KBM-7 (cell line): Measurements from ENCODE around the gene SSR1.

Experiments
- DNase-seq: peaks from one replicate; pipeline ENCODE4 v3.0.0-alpha.2; 2015
- in situ Hi-C: fragments of 300-500 bp; cut with MboI; formaldehyde crosslinking; loops from 2 replicates; pipeline ENCODE4 v1.14.3; 2020; ENCODE audit warnings: low sequenced_read_pairs, low pct_unique_long_range_greater_than_20kb, mixed read lengths

The SSR1 gene

DNA sequence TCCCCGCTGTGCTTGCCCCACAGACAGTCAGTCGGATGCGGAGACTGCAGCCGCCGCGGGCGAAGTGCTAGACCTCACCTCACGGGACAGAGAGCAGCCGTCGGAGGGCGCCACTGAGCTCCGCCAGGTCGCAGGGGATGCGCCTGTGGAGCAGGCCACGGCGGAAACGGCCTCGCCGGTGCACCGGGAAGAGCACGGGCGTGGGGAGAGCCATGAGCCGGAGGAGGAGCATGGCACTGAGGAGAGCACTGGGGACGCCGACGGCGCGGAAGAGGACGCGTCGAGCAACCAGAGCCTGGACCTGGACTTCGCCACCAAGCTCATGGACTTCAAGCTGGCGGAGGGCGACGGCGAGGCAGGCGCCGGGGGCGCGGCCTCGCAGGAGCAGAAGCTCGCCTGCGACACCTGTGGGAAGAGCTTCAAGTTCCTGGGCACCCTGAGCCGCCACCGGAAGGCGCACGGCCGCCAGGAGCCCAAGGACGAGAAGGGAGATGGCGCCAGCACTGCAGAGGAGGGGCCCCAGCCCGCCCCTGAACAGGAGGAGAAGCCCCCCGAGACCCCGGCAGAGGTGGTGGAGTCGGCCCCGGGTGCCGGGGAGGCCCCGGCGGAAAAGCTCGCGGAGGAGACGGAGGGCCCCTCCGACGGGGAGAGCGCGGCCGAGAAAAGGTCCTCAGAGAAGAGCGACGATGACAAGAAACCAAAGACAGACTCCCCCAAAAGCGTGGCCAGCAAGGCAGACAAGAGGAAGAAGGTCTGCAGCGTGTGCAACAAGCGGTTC lies 66.4 kb downstream of the SSR1 start:
- DNase-seq: no peak
- in situ Hi-C loops: no loop called here

DNA sequence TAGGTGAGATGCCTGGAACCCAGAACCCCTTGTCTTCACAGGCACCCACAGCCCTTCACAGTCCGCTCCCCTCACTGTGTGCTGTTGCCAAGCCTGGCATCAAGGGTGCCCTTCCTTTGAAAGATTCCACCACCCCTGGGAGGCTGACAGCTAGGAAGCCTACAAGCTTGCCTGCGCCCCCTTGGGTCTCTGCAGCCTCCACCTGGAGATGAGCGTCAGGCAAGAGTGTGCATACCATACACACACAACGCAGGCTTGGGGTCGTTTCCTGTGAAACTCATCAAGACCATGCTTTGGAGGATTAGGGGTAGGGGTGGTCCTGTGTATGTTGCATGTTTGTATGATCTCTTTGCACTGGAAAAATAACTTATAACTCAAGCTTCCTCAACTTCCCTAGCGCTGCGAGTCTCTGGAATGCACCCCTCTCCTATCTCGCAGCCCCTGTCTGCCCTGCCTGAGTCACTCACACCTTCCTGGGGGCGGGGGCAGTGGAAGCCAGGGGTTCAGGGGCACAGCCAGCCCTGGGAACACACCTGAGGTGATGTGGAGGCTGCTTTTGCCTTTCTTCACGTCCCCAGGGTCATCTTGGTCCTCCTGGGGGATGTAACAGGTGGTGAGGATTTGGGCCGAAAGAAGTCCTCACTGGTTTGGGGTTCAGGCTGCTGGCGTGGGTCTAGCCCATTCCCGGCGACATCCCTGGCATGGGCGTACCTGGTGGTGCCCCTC lies 67.2 kb downstream of the SSR1 start:
- in situ Hi-C loops: no loop called here

DNA sequence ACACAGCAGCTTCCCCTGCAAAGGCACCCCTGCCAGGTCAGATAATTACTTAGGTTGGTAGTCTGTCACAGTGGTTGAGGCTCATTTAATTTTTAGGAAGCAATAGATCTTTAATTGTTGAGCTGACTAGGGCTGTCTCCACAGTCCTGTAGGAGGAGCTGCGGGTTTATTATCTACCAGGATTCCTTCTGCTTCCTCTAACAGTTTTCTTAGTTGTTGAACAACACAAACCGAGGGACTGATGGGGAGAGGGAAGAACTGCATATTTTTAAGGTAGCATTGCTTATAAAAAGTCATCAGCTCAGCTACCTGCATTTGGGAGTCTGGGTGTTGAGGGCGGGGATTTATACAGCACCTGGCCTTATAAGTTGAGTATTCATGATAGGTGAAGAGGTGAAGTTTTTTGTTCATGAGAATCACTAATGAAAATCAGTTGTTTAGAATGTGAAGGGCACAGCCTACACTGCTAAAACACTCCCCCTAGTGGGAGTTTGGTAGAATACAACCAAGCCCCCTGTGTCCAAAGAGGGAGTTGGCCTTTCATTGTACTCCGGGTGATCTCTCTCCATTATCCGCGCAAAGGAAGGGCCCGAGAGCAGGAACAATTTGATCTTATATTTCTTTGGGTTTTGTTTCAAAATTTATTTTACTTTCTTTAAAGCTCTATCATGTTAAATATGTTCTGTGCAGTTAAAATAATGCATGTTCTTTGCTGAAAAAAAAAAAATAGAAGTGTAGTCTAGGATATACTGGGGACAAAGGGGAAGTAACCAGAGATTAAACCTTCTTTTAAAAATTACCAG lies 69.6 kb downstream of the SSR1 start:
- in situ Hi-C loops: no loop called here
- peak; percentile 93 for DNase-seq

More for the DNA sequence above, 67.2 kb downstream of the SSR1 start:
- no peak for DNase-seq

DNA sequence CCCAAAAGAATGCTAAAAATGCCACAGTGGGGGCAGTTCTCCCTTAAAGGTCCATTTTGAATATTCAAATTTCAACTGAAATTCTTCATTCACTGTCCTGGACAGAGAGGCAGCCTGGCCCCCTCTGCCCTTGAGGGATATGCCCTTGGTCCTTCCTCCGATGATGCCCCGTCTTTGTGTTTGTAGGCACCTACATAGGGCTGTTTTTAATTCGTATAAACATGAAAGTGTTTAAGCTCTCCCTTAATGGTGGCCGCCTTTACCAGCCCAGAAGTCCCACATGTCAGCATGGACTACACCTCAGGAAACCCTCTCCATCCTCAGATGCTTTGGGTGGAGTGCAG lies 70.2 kb downstream of the SSR1 start:
- DNase-seq: no peak
- in situ Hi-C loops: no loop called here

DNA sequence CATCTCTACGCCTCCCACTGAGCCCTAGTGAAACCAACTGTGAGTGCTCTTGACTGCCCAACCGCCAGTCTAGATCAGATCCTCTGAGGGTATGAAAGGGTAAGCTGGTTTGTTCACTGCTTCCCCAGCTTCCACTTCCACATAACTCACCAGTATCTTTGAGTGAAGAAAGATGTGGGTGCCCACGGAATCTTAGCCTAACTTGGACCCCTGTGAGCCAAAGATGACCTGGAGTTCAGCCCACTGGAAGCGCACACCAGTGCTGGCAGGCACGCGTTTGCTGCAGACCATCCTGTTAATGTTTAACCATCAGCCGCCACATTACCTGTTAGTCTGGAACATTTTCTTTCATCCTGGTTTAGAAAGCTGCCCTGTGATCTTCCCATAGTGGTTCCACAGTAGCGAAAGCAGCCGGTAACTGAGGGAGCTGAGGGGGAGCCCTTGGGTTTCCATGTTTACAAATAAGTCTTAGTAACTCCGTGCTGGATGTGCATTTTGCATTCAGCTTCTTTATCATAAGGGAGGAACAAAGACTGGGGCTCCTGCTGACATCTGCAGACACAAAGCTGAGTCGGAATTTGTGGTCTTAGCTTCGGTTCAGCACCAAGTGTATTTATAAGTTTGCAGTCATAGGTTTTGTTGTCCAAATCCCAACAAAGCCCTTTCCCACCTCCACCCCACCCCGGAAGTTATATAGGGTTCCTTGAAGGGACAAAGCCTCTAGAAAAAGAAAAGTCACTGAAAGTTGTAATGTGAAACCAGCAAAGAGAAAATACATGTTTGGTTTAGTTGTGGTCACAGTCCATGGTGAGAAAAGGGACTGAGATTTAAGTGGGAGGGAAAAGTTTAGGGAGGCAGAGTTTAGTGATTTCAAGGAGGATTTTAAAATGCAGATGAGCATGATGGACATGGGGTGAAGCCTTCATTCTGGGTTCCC lies 71.0 kb downstream of the SSR1 start:
- in situ Hi-C loops: no loop called here
- DNase-seq: no peak

DNA sequence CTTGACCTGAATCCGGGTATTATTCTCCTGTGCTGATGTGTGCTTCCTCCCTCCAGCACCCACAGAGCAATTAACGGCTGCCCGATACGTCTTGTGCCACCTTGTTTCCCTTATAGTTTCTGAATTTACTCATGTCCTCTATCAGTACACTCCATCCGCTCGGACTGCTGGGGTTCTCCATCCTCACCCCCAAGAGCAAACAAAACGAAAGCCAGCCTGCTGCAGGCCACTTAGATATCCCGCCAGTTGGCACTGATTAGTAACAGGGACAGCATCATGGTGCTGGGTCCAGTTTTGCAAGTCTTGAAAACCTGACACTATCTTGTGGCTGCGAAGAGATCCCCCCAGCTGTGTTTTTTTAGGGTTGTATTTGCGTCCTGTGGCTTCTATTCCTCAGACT lies 71.8 kb downstream of the SSR1 start:
- no peak for DNase-seq
- in situ Hi-C loops: no loop called here

DNA sequence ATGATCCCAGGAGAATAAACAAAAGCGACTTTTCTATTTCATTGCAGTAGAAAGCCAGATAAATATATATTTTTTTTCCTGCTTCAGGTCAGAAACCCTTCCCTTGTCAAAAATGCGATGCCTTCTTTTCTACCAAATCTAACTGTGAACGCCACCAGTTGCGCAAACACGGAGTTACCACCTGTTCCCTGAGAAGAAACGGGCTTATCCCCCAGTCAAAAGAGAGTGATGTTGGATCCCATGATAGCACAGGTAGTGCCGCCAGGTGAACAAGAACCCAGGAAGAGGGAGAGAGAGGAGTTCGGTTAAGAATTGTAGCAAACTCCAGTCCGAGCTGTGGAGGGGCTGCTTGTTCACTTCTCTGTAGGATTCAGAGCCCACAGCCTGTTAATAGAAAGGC lies 72.6 kb downstream of the SSR1 start:
- DNase-seq: no peak
- in situ Hi-C loops: no loop called here

DNA sequence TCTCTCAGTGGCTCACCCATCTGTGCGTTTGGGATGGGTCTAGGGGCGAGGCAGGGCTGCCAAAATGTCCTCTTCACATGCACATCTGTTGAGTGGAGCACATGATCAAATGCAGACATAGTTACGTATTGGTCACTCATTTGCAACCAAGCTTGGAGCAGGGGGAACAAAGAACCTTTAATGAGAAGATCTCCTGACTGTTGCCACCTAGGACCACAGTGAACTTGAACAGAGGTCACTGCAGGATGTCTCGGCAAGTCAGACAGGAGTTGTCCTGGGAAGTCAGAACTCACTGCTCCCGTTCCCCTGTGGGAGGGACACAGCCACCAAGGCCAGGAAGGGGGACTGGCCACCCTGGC lies 73.4 kb downstream of the SSR1 start:
- in situ Hi-C loops: no loop called here

DNA sequence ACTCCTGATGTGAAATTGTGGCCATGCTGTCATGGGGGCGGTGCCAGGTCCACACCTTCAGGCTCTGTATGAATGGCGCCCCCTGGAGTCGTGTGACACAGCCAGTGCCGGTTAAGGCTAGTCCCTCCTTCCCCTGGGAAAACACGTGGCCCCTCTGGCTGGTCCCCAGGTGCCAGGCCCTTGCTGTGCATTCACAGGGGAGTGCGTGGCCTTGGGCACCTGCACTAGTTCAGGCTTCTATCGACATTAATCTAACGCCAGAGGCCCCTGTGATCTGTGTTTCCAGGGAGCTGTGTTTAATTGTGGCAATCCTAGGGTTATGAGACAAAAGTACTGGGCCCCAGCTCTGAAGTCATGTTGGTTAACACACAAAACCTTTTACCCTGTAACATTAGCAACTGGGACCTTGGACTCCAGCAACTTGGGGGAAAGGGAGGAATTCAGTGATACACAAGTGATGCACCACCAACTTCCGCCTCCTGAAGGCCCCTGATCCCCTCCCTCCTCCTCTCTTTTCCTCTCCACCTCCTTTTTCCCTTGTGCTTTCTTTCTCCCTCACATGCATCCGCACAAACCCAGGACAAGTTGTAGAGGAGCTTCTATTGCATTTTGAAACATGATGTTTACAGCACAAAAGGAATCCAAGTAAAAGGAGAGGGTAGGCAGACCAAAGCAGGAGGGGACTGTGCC lies 74.0 kb downstream of the SSR1 start:
- peak; percentile 80 for DNase-seq
- in situ Hi-C loops: no loop called here

More for the DNA sequence above, 73.4 kb downstream of the SSR1 start:
- DNase-seq: no peak

DNA sequence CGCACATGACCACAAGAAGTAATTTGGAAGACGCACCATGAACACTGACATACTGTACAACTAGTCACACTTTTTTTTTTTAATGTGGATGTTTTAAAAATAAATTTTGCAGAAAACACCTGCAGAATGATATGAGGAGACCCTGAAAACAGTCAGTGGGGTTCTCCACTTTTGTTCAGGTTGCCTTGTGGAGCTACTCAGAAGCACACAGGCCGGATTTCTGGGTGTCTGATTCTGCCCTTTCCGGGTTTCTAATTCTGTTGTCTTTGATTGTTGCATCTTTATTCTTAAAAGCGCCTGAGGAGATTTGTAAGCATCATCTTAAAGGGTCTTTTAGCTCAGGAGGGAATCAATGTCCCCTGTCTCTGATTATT lies 74.5 kb downstream of the SSR1 start:
- no peak for DNase-seq

DNA sequence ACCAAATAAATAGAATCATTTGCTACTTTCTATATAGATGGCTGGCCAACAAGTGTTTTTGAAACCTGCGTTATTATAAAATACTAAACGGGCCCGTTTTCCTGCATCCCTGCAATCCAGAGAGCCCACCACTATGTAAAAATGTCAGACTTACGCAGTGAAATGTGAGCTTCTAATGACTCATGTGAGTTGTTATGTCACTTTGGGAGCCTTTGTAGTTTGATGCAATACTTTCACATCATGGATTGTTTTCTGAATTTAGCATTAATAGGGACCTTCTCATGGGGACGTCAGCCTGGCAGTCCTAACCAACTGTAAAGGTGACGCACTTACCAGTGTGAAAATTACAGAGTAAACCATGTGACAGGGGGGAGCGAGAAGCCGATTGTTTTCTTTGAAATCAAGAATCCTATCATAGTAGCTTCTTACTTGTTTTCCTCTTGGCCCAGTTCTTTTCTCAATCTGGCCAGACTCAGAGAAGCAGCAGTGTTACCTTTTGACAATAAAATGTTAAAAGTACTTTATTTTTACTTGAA lies 75.3 kb downstream of the SSR1 start:
- in situ Hi-C loops: no loop called here
- DNase-seq: no peak

More for the DNA sequence above, 74.5 kb downstream of the SSR1 start:
- in situ Hi-C loops: no loop called here

DNA sequence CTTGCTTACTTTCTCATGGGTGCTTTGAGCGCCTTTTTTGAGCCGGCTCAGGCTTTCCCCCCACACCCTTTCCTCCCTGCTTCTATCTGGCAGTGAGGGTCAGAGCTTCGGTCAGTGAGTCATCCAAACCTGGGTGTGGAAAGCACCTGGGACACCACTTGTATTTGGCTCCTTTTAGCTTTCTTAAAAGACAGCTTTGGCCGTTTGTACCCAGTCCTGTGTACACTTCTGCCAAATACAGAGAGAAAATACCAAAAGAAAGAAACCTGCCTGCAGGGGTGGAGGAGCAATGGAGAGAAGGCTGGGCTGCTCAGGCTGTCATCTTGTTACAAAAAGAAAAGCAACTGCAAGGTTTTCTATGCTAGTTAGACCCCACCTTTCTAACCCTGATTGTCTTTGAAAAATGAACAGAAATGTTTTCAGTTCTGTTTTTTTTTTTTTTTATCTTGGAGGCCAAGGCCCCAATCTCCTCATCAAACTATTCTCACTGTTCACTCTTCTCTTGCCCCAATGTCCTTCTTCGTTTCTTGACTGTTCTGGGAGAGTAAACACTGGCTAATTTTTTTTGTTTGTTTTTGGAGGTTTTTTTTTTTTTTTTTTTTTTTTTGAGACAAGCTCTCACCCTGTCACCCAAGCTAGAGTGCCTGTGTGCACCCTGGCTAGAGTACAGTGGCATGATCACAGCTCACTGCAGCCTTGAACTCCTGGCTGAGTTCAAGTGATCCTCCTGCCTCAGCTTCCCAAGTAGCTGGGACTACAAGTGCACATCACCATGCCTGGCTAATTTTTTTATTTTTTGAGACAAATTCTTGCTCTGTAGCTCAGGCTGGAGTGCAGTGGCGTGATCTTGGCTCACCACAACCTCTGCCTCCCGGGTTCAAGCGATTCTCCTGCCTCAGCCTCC lies 76.4 kb downstream of the SSR1 start:
- in situ Hi-C loops: no loop called here
- DNase-seq: no peak

DNA sequence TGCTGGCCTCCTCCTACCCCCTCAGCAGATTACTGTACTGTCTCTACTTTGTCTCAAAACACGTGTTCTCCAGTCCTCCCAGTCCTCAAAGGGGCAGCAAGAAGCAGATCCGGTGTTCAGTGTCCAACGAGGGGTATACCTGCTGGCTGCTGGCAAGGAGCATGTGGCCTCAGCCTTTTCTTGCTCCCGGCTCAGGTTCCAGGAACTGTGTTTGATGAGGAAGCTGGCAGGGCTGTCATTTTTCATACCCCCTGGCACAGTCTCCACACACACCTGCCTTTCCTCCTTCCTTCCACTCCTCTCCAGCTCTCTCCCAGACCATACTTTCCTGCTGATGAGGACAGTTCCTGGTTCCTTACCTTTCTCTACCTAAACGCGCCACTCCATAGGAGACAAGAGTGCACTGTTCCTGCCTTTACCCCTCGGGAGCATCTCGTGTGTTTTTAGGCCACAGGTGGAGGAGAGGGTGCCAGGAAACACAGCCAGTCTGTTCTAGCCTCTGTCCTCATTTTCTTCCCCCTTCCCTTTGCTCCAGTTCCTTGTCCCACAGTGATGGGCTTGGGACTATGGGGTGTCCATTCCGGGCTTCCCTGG lies 77.2 kb downstream of the SSR1 start:
- in situ Hi-C loops: no loop called here
- no peak for DNase-seq

DNA sequence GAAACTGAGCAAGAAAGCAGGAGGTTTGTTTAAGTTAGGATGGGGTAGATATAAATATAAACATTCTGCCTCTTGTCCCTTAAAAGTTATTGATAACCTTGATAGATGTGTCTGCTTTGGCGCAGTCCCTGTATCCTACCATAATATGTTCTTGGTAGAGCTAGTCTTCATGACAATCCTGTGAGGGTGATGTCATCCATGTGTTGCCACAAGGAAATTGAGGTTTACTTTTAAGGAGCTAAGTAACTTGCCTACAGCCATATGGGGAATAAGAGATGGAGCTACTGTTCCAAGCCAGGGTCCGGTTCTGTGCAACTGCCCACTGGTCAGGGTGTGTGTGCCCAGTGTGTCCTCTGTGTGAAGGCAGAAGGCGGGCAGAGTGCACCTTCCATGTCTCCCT lies 78.5 kb downstream of the SSR1 start:
- in situ Hi-C loops: no loop called here
- DNase-seq: no peak

DNA sequence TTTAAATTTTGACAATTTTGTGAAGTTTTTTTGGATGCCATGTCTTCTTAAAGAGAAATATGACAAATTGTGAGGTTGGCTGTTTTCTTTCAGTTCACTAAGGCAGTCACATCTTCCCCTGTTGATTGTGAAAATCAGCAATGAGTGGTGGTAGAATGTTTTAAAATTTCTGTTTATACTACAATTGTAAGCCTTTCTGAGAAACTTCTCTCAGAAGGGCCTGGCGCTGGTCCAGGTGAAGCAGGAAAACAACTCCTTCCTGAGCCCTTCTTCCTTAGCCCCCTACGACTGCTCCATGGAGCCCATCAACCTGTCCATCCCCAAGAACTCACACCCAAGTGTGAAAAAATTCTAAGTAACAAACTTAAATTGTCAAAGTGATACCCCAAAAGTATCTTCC lies 80.6 kb downstream of the SSR1 start:
- in situ Hi-C loops: no loop called here
- no peak for DNase-seq

DNA sequence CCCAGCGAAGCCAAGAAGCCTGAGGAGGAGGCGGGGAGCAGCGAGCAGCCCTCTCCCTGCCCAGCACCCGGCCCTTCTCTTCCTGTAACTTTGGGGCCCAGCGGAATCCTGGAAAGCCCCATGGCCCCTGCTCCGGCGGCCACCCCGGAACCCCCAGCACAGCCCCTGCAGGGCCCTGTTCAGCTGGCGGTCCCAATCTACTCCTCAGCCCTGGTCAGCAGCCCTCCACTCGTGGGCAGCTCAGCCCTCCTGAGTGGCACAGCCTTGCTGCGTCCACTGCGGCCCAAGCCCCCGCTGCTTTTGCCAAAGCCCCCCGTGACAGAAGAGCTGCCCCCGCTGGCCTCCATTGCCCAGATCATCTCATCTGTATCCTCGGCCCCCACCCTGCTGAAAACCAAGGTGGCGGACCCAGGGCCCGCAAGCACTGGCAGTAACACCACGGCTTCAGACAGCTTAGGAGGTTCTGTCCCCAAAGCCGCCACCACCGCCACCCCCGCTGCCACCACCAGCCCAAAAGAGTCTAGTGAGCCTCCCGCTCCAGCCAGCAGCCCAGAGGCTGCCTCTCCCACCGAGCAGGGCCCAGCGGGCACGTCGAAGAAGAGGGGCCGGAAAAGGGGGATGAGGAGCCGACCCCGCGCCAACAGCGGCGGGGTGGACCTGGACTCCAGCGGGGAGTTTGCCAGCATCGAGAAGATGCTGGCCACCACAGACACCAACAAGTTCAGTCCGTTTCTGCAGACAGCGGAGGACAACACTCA lies 81.9 kb downstream of the SSR1 start:
- no peak for DNase-seq
- in situ Hi-C loops: no loop called here
